K562 (cell line): ENCODE data around the gene SLC12A3. TPM values are rescaled to one million over a fixed set of nuclear protein-coding genes. Genes with fewer than 3 reads are reported as not detected.
A peak's percentile ranks its signal among the peaks of the same experiment; 100 is the strongest.

ENCODE experiments used
- JUNB ChIP-seq: fragments of 450-650 bp; formaldehyde crosslinking; conservative IDR thresholded peaks from 2 replicates; pipeline ENCODE4 v1.4.0; 2020; ENCODE audit warnings: mild to moderate bottlenecking
- KAT8 ChIP-seq: fragments of 450-650 bp; IDR thresholded peaks from 2 replicates; pipeline ENCODE4 v1.6.1; 2016; ENCODE audit warnings: low read depth, mild to moderate bottlenecking
- MAFG ChIP-seq: fragments of 450-650 bp; conservative IDR thresholded peaks from 2 replicates; pipeline ENCODE4 v1.6.1; 2016; ENCODE audit warnings: missing genetic modification characterization, missing compliant biosample characterization
- MTA3 ChIP-seq: fragments of 450-650 bp; formaldehyde crosslinking; IDR thresholded peaks from 2 replicates; pipeline ENCODE4 v1.6.1; 2017; ENCODE audit warnings: mild to moderate bottlenecking, borderline replicate concordance
- NEUROD1 ChIP-seq: fragments of 150-350 bp; IDR thresholded peaks from 2 replicates; pipeline ENCODE4 v1.6.1; 2014; ENCODE audit warnings: borderline replicate concordance, low read length, low read depth; ENCODE audit not compliant: partially characterized antibody
- NFATC3 ChIP-seq: fragments of 450-650 bp; IDR thresholded peaks from 2 replicates; pipeline ENCODE4 v1.6.1; 2017; ENCODE audit warnings: mild to moderate bottlenecking
- RHOXF2B ChIP-seq: fragments of 250-450 bp; sonication (Bioruptor Pico); conservative IDR thresholded peaks from 2 replicates; pipeline ENCODE4 v1.5.1; 2021
- SOX6 ChIP-seq: fragments of 450-650 bp; IDR thresholded peaks from 2 replicates; pipeline ENCODE4 v1.6.1; 2014; ENCODE audit warnings: mild to moderate bottlenecking
- ZNF436 ChIP-seq: fragments of 250-450, 450-650 bp; sonication (Bioruptor Pico); formaldehyde crosslinking; IDR thresholded peaks from 2 replicates; pipeline ENCODE4 v1.7.0; 2020; ENCODE audit warnings: mild to moderate bottlenecking
- ZNF507 ChIP-seq: conservative IDR thresholded peaks from 2 replicates; pipeline ENCODE4 v1.6.1; 2017; ENCODE audit warnings: missing genetic modification characterization, missing compliant biosample characterization
- ZNF586 ChIP-seq: fragments of 450-650 bp; formaldehyde crosslinking; conservative IDR thresholded peaks from 2 replicates; pipeline ENCODE4 v1.4.0; 2020; ENCODE audit warnings: mild to moderate bottlenecking, moderate library complexity
- polyA plus RNA-seq, 8 experiments: library from polyadenylated mRNA; depleted of rRNA in 4 of 8; stranded (reverse) in 5 of 8; unstranded in 3 of 8; fragments of >200 nt; fragmentation: Nextera tagmentation in 2 of 8; fragmentation: Illumina TruSeq in 1 of 8; extraction: Ambion mirVana in 2 of 8; extraction: Trizol in 1 of 8; gene quantifications; 2 replicates each; pipeline versions ENCODE4 v1.2.1 to v1.2.3, GENCODE V29; 2011 to 2014; ENCODE audit warnings: inconsistent platforms in 1 of 8, missing spikeins in 1 of 8
- total RNA-seq, 7 experiments: library from RNA; depleted of rRNA in 6 of 7; stranded (reverse); fragments of >200 nt in 6 of 7; fragmentation: Illumina TruSeq in 2 of 7; extraction: Trizol in 2 of 7; gene quantifications; 2 replicates each; pipeline versions ENCODE4 v1.2.1 to v1.2.3, GENCODE V29; 2011 to 2021; ENCODE audit warnings: low replicate concordance in 1 of 7
- TF ChIP-seq, protein P1 (sequence below): sonication (generic); formaldehyde crosslinking; IDR thresholded peaks from 2 replicates; pipeline ENCODE4 v1.8.1; 2022; ENCODE audit warnings: missing genetic modification reagents
- TF ChIP-seq, protein P2 (sequence below): fragments of 450-650 bp; IDR thresholded peaks from 2 replicates; pipeline ENCODE4 v1.6.1; 2016; ENCODE audit warnings: low read depth
- TF ChIP-seq, protein P3 (sequence below): fragments of 250-450 bp; sonication (Bioruptor Pico); IDR thresholded peaks from 2 replicates; pipeline ENCODE4 v1.4.0; 2020; ENCODE audit warnings: mild to moderate bottlenecking, moderate library complexity, borderline replicate concordance
- TF ChIP-seq, protein P4 (sequence below): fragments of 450-650 bp; formaldehyde crosslinking; IDR thresholded peaks from 2 replicates; pipeline ENCODE4 v1.4.0; 2020; ENCODE audit warnings: mild to moderate bottlenecking

SLC12A3 gene
- total and polyA plus RNA-seq, 9 of the 15 experiments (the other 6 are each of a cell fraction or from before 2014, with no cell fraction given) = not detected

DNA sequence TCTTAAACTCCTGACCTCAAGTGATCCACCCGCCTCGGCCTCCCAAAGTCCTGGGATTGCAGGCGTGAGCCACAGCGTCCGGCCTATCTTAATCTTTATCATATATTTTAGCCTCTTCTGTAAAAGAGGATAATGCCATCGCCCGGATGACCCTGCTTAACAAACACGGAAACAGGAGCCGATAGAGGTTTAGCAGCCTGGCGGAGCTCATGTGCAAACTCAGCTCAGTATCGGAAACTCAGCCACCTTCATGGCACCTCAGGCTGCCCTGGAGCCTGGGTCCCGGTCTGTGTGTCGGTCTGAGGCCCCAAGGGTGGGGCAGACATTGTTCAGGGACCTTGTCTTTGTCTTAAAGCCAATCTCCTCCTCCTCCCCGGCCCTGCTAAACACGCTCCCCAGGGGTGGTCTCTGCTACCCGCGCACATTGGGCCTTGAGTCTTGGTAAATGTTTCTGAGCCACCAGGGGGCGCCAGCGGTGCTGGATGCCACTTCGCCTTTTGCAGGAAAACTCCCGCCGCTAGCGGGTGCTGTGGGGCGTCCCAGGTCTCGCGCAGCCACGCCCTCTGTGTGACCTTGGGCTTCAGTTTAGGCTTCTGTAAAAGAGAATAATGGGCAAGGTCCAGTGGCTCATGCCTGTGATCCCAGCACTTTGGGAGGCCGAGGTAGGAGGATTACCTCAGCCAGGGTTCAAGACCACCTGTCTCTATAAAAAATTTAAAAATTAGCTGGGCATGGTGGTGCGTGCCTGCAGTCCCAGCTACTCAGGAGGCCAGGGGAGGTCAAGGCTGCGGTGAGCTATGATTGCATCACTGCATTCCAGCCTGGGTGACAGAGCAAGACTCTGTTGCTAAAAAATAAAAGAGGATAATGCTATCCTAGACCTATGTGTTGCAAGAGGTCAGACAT is 99.5 kb downstream of the SLC12A3 start (continued):
- TF ChIP-seq ZNF507 (tag) = no peak
- no peak for TF ChIP-seq SOX6
- TF ChIP-seq, protein P1, sequence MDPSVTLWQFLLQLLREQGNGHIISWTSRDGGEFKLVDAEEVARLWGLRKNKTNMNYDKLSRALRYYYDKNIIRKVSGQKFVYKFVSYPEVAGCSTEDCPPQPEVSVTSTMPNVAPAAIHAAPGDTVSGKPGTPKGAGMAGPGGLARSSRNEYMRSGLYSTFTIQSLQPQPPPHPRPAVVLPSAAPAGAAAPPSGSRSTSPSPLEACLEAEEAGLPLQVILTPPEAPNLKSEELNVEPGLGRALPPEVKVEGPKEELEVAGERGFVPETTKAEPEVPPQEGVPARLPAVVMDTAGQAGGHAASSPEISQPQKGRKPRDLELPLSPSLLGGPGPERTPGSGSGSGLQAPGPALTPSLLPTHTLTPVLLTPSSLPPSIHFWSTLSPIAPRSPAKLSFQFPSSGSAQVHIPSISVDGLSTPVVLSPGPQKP (CRISPR knock-in tag) = no peak
- no peak for TF ChIP-seq NFATC3
- no peak for TF ChIP-seq ZNF586 (CRISPR knock-in tag)
- TF ChIP-seq NEUROD1 = no peak
- TF ChIP-seq RHOXF2B (CRISPR knock-in tag) = no peak
- TF ChIP-seq MTA3 = peak; percentile 54; the same call in 1 of the 2 replicates
- no peak for TF ChIP-seq ZNF436 (CRISPR knock-in tag)
- TF ChIP-seq MAFG (tag) = no peak
- TF ChIP-seq, protein P2, sequence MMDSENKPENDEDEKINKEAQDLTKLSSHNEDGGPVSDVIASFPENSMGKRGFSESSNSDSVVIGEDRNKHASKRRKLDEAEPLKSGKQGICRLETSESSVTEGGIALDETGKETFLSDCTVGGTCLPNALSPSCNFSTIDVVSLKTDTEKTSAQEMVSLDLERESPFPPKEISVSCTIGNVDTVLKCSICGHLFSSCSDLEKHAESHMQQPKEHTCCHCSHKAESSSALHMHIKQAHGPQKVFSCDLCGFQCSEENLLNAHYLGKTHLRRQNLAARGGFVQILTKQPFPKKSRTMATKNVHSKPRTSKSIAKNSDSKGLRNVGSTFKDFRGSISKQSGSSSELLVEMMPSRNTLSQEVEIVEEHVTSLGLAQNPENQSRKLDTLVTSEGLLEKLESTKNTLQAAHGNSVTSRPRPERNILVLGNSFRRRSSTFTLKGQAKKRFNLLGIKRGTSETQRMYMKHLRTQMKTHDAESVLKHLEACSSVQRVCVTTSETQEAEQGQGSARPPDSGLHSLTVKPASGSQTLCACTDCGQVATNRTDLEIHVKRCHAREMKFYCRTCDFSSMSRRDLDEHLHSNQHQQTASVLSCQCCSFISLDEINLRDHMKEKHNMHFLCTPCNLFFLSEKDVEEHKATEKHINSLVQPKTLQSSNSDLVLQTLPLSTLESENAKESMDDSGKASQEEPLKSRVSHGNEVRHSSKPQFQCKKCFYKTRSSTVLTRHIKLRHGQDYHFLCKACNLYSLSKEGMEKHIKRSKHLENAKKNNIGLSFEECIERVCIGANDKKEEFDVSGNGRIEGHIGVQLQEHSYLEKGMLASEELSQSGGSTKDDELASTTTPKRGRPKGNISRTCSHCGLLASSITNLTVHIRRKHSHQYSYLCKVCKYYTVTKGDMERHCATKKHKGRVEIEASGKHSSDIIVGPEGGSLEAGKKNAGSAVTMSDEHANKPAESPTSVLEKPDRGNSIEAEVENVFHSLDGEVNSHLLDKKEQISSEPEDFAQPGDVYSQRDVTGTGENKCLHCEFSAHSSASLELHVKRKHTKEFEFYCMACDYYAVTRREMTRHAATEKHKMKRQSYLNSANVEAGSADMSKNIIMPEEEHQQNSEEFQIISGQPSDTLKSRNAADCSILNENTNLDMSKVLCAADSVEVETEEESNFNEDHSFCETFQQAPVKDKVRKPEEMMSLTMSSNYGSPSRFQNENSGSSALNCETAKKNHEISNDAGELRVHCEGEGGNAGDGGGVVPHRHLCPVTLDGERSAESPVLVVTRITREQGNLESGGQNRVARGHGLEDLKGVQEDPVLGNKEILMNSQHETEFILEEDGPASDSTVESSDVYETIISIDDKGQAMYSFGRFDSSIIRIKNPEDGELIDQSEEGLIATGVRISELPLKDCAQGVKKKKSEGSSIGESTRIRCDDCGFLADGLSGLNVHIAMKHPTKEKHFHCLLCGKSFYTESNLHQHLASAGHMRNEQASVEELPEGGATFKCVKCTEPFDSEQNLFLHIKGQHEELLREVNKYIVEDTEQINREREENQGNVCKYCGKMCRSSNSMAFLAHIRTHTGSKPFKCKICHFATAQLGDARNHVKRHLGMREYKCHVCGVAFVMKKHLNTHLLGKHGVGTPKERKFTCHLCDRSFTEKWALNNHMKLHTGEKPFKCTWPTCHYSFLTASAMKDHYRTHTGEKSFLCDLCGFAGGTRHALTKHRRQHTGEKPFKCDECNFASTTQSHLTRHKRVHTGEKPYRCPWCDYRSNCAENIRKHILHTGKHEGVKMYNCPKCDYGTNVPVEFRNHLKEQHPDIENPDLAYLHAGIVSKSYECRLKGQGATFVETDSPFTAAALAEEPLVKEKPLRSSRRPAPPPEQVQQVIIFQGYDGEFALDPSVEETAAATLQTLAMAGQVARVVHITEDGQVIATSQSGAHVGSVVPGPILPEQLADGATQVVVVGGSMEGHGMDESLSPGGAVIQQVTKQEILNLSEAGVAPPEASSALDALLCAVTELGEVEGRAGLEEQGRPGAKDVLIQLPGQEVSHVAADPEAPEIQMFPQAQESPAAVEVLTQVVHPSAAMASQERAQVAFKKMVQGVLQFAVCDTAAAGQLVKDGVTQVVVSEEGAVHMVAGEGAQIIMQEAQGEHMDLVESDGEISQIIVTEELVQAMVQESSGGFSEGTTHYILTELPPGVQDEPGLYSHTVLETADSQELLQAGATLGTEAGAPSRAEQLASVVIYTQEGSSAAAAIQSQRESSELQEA = no peak
- TF ChIP-seq, protein P3, sequence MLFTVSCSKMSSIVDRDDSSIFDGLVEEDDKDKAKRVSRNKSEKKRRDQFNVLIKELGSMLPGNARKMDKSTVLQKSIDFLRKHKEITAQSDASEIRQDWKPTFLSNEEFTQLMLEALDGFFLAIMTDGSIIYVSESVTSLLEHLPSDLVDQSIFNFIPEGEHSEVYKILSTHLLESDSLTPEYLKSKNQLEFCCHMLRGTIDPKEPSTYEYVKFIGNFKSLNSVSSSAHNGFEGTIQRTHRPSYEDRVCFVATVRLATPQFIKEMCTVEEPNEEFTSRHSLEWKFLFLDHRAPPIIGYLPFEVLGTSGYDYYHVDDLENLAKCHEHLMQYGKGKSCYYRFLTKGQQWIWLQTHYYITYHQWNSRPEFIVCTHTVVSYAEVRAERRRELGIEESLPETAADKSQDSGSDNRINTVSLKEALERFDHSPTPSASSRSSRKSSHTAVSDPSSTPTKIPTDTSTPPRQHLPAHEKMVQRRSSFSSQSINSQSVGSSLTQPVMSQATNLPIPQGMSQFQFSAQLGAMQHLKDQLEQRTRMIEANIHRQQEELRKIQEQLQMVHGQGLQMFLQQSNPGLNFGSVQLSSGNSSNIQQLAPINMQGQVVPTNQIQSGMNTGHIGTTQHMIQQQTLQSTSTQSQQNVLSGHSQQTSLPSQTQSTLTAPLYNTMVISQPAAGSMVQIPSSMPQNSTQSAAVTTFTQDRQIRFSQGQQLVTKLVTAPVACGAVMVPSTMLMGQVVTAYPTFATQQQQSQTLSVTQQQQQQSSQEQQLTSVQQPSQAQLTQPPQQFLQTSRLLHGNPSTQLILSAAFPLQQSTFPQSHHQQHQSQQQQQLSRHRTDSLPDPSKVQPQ (CRISPR knock-in tag) = no peak
- TF ChIP-seq JUNB (CRISPR knock-in tag) = no peak
- TF ChIP-seq, protein P4, sequence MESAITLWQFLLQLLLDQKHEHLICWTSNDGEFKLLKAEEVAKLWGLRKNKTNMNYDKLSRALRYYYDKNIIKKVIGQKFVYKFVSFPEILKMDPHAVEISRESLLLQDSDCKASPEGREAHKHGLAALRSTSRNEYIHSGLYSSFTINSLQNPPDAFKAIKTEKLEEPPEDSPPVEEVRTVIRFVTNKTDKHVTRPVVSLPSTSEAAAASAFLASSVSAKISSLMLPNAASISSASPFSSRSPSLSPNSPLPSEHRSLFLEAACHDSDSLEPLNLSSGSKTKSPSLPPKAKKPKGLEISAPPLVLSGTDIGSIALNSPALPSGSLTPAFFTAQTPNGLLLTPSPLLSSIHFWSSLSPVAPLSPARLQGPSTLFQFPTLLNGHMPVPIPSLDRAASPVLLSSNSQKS (CRISPR knock-in tag) = no peak
- no peak for TF ChIP-seq KAT8
